K562 (cell line): ENCODE data around the gene ZNF597. TPM values are rescaled to one million over a fixed set of nuclear protein-coding genes. Genes with fewer than 3 reads are reported as not detected.

Source experiments
- CBX1 ChIP-seq: sonication (generic); IDR thresholded peaks from 2 replicates; pipeline ENCODE4 v1.6.1; 2016; ENCODE audit warnings: antibody characterized with exemption, low read depth, mild to moderate bottlenecking
- TAF1 ChIP-seq: IDR thresholded peaks from 2 replicates; pipeline ENCODE4 v1.6.1; 2011; ENCODE audit warnings: mild to moderate bottlenecking, low read length, moderate library complexity; ENCODE audit not compliant: insufficient read depth, control insufficient read depth, severe bottlenecking; ENCODE audit errors: extremely low read depth
- ZBTB40 ChIP-seq, 2 experiments: fragments of 450-650 bp in 1 of 2; sonication (generic) in 1 of 2; formaldehyde crosslinking in 1 of 2; IDR thresholded peaks; 2 replicates each; pipeline versions ENCODE4 v1.7.1 to v1.9.0; 2016 to 2022; ENCODE audit warnings: inconsistent platforms in 1 of 2, mild to moderate bottlenecking in 1 of 2, missing genetic modification reagents in 1 of 2
- ZFP1 ChIP-seq: fragments of 450-650 bp; formaldehyde crosslinking; IDR thresholded peaks from 2 replicates; pipeline ENCODE4 v1.4.0; 2020; ENCODE audit warnings: mild to moderate bottlenecking, mixed read lengths
- polyA plus RNA-seq, 8 experiments: library from polyadenylated mRNA; depleted of rRNA in 4 of 8; stranded (reverse) in 5 of 8; unstranded in 3 of 8; fragments of >200 nt; fragmentation: Nextera tagmentation in 2 of 8; fragmentation: Illumina TruSeq in 1 of 8; extraction: Ambion mirVana in 2 of 8; extraction: Trizol in 1 of 8; gene quantifications; 2 replicates each; pipeline versions ENCODE4 v1.2.1 to v1.2.3, GENCODE V29; 2011 to 2014; ENCODE audit warnings: inconsistent platforms in 1 of 8, missing spikeins in 1 of 8
- total RNA-seq, 7 experiments: library from RNA; depleted of rRNA in 6 of 7; stranded (reverse); fragments of >200 nt in 6 of 7; fragmentation: Illumina TruSeq in 2 of 7; extraction: Trizol in 2 of 7; gene quantifications; 2 replicates each; pipeline versions ENCODE4 v1.2.1 to v1.2.3, GENCODE V29; 2011 to 2021; ENCODE audit warnings: low replicate concordance in 1 of 7

The ZNF597 gene
- total and polyA plus RNA-seq, 9 of the 15 experiments (the other 6 are each of a cell fraction or from before 2014, with no cell fraction given), result 0.14 to 0.68 (median 0.42) TPM

- TF ChIP-seq ZBTB40 (IDR thresholded peaks at IDR 0.05) (peak; percentile 66), ZBTB40 (CRISPR knock-in tag; IDR thresholded peaks at IDR 0.05) (no peak), TAF1 (no peak), ZFP1 (CRISPR knock-in tag) (no peak), CBX1 (peak; percentile 92)
Observed at GRCh38 chr16:3408561-3409197, 34.6 kb downstream of the ZNF597 start (continued).
